ENCODE data around the gene PAQR9. TPM values are rescaled to one million over a fixed set of nuclear protein-coding genes. Genes with fewer than 3 reads are reported as not detected.
A peak's percentile ranks its signal among the peaks of the same experiment; 100 is the strongest.

The PAQR9 gene
- total and polyA plus RNA-seq, 2 of the 13 experiments (the other 11 are each of a cell fraction or from before 2014, with no cell fraction given) = 3.7 to 10.3 TPM

DNA sequence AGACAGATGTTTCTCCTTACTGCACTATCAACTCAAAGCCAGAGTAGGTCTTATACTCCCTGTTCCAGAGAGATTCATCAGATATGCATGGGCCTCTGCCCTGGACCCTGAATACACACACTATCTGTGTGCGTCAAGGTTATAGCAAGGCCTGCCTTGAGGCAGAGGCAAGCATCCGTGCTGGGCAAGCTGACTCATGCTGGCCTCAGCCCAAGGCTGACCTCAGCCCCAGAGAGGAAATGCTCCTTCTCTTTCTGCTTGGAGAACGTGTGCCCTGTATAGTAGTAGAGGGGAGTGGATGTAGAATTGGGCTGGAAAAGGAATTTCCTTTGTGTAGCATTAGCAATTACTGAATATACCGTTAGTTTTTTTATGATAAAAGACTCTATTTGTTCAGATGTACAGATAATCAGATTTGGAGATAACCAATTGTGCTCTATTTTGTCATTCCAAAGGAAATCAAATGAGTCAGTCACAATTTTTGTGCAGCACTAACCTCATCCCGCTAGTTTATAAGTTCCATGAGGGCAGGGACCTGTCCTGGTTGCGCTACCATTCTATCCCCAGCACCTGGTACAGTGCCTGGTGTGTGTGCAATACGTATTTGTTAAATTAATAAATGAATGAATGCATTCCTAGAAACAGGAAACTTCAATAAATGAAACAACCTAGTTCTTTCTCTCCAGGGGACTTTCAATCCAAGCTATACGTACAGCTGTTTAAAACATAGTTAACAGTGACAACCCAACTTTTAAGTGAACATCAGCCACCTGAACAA is 13.3 kb upstream of the PAQR9 start (continued):
- TF ChIP-seq KIAA2018 (CRISPR knock-in tag; IDR thresholded peaks at IDR 0.05; ENCODE audit: borderline replicate concordance) (no peak), HDAC1 (CRISPR knock-in tag; IDR thresholded peaks at IDR 0.05) (peak; percentile 70), TFAP4 (IDR thresholded peaks at IDR 0.05; ENCODE audit: borderline replicate concordance, low read depth) (no peak), ZSCAN30 (CRISPR knock-in tag; IDR thresholded peaks at IDR 0.05) (no peak), PBX2 (CRISPR knock-in tag; IDR thresholded peaks at IDR 0.05) (no peak), ZNF839 (CRISPR knock-in tag; IDR thresholded peaks at IDR 0.05; ENCODE audit: borderline replicate concordance) (no peak), SOX6 (IDR thresholded peaks at IDR 0.05) (no peak), SOX6 (CRISPR knock-in tag; IDR thresholded peaks at IDR 0.05) (peak; percentile 48; the same call in 1 of the 2 replicates), RBM22 (optimal IDR thresholded peaks at IDR 0.05; ENCODE audit: low read length) (no peak), MEIS2 (CRISPR knock-in tag; IDR thresholded peaks at IDR 0.05) (0 out of 2 replicates have a peak, but pooled peaks have one; percentile 22), AKAP8 (CRISPR knock-in tag; IDR thresholded peaks at IDR 0.05) (no peak), ATF6 (CRISPR knock-in tag; conservative IDR thresholded peaks at IDR 0.05) (no peak), MAF1 (CRISPR knock-in tag; IDR thresholded peaks at IDR 0.05; ENCODE audit: borderline replicate concordance) (no peak), NFYB (CRISPR knock-in tag; IDR thresholded peaks at IDR 0.05) (no peak)
- TF ChIP-seq, protein P1, sequence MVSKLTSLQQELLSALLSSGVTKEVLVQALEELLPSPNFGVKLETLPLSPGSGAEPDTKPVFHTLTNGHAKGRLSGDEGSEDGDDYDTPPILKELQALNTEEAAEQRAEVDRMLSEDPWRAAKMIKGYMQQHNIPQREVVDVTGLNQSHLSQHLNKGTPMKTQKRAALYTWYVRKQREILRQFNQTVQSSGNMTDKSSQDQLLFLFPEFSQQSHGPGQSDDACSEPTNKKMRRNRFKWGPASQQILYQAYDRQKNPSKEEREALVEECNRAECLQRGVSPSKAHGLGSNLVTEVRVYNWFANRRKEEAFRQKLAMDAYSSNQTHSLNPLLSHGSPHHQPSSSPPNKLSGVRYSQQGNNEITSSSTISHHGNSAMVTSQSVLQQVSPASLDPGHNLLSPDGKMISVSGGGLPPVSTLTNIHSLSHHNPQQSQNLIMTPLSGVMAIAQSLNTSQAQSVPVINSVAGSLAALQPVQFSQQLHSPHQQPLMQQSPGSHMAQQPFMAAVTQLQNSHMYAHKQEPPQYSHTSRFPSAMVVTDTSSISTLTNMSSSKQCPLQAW (CRISPR knock-in tag; IDR thresholded peaks at IDR 0.05) = 0 out of 2 replicates have a peak, but pooled peaks have one; percentile 54
